Esophagus squamous epithelium (tissue), 5 donors: ENCODE results near the gene HFM1. TPM values are rescaled to one million over a fixed set of nuclear protein-coding genes. Genes with fewer than 3 reads are reported as not detected.
"Not testable (repeated sequence)": the region's sequence is repeated elsewhere in the genome, so short reads cannot be mapped to it uniquely, and the experiment has no call there.

Experiments
- DNase-seq: peaks from one replicate; lab custom pipeline; 2025; lab: John Stamatoyannopoulos, UW
- H3K27ac ChIP-seq, 4 donors: fragments of 200-600 bp; sonication (generic); one replicate each; pipeline ENCODE4 v1.5.1; 2016 to 2019; ENCODE audit warnings: mild to moderate bottlenecking in 1 of 4
- H3K27me3 ChIP-seq, 4 donors: fragments of 200-600 bp; sonication (generic); 1 replicate in 3 of 4; 2 replicates in 1 of 4; pipeline versions ENCODE4 v1.5.1 to v1.6.0; 2017 to 2021; ENCODE audit warnings: antibody characterized with exemption in 1 of 4
- H3K36me3 ChIP-seq, 3 donors: fragments of 200-600 bp; sonication (generic); one replicate each; pipeline ENCODE4 v1.5.1; 2016 to 2019
- H3K4me1 ChIP-seq, 3 donors: fragments of 200-600 bp; sonication (generic); one replicate each; pipeline ENCODE4 v1.5.1; 2017 to 2019
- H3K4me3 ChIP-seq, 4 donors: fragments of 200-600 bp; sonication (generic); 1 replicate in 3 of 4; 2 replicates in 1 of 4; pipeline ENCODE4 v1.5.1; 2016 to 2019; ENCODE audit warnings: mild to moderate bottlenecking in 2 of 4, moderate library complexity in 1 of 4
- H3K9me3 ChIP-seq, 3 donors: fragments of 200-600 bp; sonication (generic); one replicate each; pipeline ENCODE4 v1.5.1; 2016 to 2019
- POLR2A ChIP-seq, 4 donors: fragments of 450-650 bp; IDR thresholded peaks; one replicate each; pipeline ENCODE4 v1.6.1; 2017; ENCODE audit warnings: antibody characterized with exemption in 4 of 4, mild to moderate bottlenecking in 4 of 4, moderate library complexity in 3 of 4
- WGBS, 2 donors: methylation state at CpG; one replicate each; pipeline ENCODE4 v1.1.5; 2018; 5-methylcytosine and 5-hydroxymethylcytosine counted together
- intact Hi-C: fragments of 100-400 bp; cut with DNase I; formaldehyde crosslinking; loops from one replicate; pipeline ENCODE4 v1.15.0; 2022
- total RNA-seq, 4 donors: library from RNA; depleted of rRNA; stranded (reverse); fragments of >200 nt; gene quantifications; one replicate each; pipeline ENCODE4 v1.1.0, GENCODE V29; 2016
- TF ChIP-seq, protein P1 (sequence below), 6 experiments: fragments of 450-650 bp in 4 of 6; fragments of 200-600 bp in 2 of 6; sonication (generic) in 2 of 6; IDR thresholded peaks; one replicate each; pipeline ENCODE4 v1.5.1; 2016 to 2019; ENCODE audit warnings: antibody characterized with exemption in 6 of 6, mild to moderate bottlenecking in 4 of 6, moderate library complexity in 4 of 6
- donor health status: DM: yes; HTN: yes; CAD: no.

Gene HFM1
- total RNA-seq, 4 donors from 2014 or later, result 0.09 to 0.79 (median 0.76) TPM; not detected in 1

- Histone ChIP-seq H3K36me3 (no peaks in the 10 kb centered on the region), H3K27ac (no peak overlapping the region), H3K4me3 (no peak overlapping the region), H3K4me1 (no peaks in the 10 kb centered on the region), H3K27me3 (no peaks in the 10 kb centered on the region), H3K9me3 (peaks cover 0 to 8% (median 5%) of the 10 kb centered on the region in 3 donors)
- DNase-seq, result no peak
- intact Hi-C loops, result no loop called here
- WGBS, 2 donors, result 84 to 96% methylated on average over 1 of the region's 1 CpG
- no peak for TF ChIP-seq POLR2A (IDR thresholded peaks at IDR 0.05)
- TF ChIP-seq, protein P1, sequence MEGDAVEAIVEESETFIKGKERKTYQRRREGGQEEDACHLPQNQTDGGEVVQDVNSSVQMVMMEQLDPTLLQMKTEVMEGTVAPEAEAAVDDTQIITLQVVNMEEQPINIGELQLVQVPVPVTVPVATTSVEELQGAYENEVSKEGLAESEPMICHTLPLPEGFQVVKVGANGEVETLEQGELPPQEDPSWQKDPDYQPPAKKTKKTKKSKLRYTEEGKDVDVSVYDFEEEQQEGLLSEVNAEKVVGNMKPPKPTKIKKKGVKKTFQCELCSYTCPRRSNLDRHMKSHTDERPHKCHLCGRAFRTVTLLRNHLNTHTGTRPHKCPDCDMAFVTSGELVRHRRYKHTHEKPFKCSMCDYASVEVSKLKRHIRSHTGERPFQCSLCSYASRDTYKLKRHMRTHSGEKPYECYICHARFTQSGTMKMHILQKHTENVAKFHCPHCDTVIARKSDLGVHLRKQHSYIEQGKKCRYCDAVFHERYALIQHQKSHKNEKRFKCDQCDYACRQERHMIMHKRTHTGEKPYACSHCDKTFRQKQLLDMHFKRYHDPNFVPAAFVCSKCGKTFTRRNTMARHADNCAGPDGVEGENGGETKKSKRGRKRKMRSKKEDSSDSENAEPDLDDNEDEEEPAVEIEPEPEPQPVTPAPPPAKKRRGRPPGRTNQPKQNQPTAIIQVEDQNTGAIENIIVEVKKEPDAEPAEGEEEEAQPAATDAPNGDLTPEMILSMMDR (IDR thresholded peaks at IDR 0.05), result no peak
These were observed 96.7 kb downstream of the HFM1 start for GRCh38 chr1:91307784-91308409.

GRCh38 chr1:91303165-91303564 is 101.5 kb downstream of the HFM1 start:
- intact Hi-C loops, result no loop called here
- H3K9me3 ChIP-seq, result peaks cover 0 to 10% (median 5%) of the 10 kb centered on the region in 3 donors
- no peak for DNase-seq
- no peaks in the 10 kb centered on the region for H3K36me3 ChIP-seq
- H3K4me3 ChIP-seq, result no peak overlapping the region
- 79 to 81% methylated on average over 1 of the region's 1 CpG for WGBS, 2 donors
- H3K27ac ChIP-seq, result no peak overlapping the region
- no peaks in the 10 kb centered on the region for H3K4me1 ChIP-seq
- no peak for TF ChIP-seq POLR2A (IDR thresholded peaks at IDR 0.05)
- TF ChIP-seq, protein P1 (IDR thresholded peaks at IDR 0.05), result no peak
- no peaks in the 10 kb centered on the region for H3K27me3 ChIP-seq

DNA sequence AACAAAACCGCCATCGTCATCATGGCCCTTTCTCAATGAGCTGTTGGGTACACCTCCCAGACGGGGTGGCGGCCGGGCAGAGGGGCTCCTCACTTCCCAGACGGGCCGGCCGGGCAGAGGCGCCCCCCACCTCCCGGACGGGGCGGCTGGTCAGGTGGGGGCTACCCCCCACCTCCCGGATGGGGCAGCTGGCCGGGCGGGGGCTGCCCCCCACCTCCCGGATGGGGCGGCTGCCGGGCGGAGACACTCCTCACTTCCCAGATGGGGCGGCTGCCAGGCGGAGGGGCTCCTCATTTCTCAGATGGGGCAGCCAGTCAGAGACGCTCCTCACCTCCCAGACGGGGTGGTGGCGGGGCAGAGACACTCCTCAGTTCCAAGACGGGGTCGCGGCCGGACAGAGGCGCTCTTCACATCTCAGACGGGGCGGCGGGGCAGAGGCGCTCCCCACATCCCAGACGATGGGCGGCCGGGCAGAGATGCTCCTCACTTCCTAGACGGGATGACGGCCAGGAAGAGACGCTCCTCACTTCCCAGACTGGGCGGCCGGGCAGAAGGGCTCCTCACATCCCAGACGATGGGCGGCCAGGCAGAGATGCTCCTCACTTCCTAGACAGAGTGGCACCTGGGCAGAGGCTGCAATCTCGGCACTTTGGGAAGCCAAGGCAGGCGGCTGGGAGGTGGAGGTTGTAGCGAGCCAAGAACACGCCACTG is 115.6 kb downstream of the HFM1 start:
- H3K4me1 ChIP-seq, H3K9me3 ChIP-seq, intact Hi-C loops, H3K4me3 ChIP-seq, H3K36me3 ChIP-seq, H3K27me3 ChIP-seq, H3K27ac ChIP-seq, DNase-seq: not testable (repeated sequence)
- WGBS, 2 donors, result 88 to 100% methylated on average over 2 to 5 of the region's 47 CpGs

GRCh38 chr1:91286962-91287317 is 117.7 kb downstream of the HFM1 start:
- intact Hi-C loops, result not testable (repeated sequence)

DNA sequence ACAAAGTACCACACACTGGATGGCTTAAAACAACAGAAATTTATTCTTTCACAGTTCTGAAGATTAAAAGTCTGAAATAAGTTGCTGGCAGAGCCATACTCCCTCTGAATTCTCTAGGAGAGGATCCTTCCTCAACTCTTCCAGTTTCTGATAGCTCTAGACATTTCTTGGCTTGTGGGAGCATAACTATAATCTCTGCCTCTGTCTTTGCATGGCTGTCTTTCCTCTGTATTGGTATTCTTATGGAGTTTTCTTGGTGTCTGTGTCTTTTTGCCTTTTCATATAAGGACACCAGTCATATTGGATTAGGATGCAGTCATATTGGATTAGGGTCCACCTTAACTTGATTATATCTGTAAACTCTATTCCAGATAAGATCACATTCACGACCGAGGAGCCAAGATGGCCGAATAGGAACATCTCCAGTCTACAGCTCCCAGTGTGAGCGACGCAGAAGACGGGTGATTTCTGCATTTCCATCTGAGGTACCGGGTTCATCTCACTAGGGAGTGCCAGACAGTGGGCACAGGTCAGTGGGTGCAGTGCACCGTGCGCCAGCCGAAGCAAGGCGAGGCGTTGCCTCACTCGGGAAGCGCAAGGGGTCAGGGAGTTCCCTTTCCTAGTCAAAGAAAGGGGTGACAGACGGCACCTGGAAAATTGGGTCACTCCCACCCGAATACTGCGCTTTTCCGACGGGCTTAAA is 118.2 kb downstream of the HFM1 start:
- H3K4me1 ChIP-seq, H3K4me3 ChIP-seq, DNase-seq, H3K9me3 ChIP-seq, intact Hi-C loops, H3K36me3 ChIP-seq, H3K27ac ChIP-seq, H3K27me3 ChIP-seq: not testable (repeated sequence)
- WGBS, 2 donors, result 90 to 94% methylated on average over 2 to 13 of the region's 19 CpGs

More at GRCh38 chr1:91286962-91287317, 117.7 kb downstream of the HFM1 start:
- not testable (repeated sequence) for H3K9me3 ChIP-seq, H3K27ac ChIP-seq, DNase-seq, H3K4me1 ChIP-seq, H3K4me3 ChIP-seq, H3K36me3 ChIP-seq, H3K27me3 ChIP-seq
- 100% methylated on average over 1 of the region's 13 CpGs; no CpG with 5 or more reads in 1 of the 2 donors for WGBS, 2 donors

GRCh38 chr1:91283421-91283726 is 121.3 kb downstream of the HFM1 start:
- Histone ChIP-seq H3K4me3 (no peak overlapping the region), H3K4me1 (peaks cover 0 to 4% (median 0%) of the 10 kb centered on the region in 3 donors), H3K9me3 (no peaks in the 10 kb centered on the region), H3K27ac (no peak overlapping the region), H3K36me3 (no peaks in the 10 kb centered on the region), H3K27me3 (no peaks in the 10 kb centered on the region)
- no peak for DNase-seq
- WGBS, 2 donors, result 76 to 88% methylated on average over 2 of the region's 2 CpGs
- TF ChIP-seq, protein P1 (IDR thresholded peaks at IDR 0.05), result no peak
- TF ChIP-seq POLR2A (IDR thresholded peaks at IDR 0.05), result no peak
- intact Hi-C loops, result no loop called here
